Endothelial cell of umbilical vein (primary cell): ENCODE results near the gene SIRT2.

ENCODE experiments used
- EZH2 ChIP-seq: IDR thresholded peaks from 2 replicates; pipeline ENCODE4 v1.6.1; 2012; ENCODE audit warnings: borderline replicate concordance, low read depth, mild to moderate bottlenecking, moderate library complexity, low read length, inconsistent platforms; ENCODE audit not compliant: severe bottlenecking
- FOS ChIP-seq: IDR thresholded peaks from 2 replicates; pipeline ENCODE4 v1.6.1; 2011; ENCODE audit warnings: mild to moderate bottlenecking, low read length, moderate library complexity, borderline replicate concordance; ENCODE audit not compliant: insufficient read depth
- JUN ChIP-seq: IDR thresholded peaks from 2 replicates; pipeline ENCODE4 v1.6.1; 2011; ENCODE audit warnings: borderline replicate concordance, low read depth; ENCODE audit not compliant: insufficient read length, insufficient read depth
- MYC ChIP-seq: IDR thresholded peaks from one replicate; pipeline ENCODE4 v1.6.1; 2011; ENCODE audit warnings: mild to moderate bottlenecking, low read depth, low read length
- POLR2A ChIP-seq: IDR thresholded peaks from 2 replicates; pipeline ENCODE4 v1.6.1; 2012; ENCODE audit warnings: low read depth, mild to moderate bottlenecking, control low read depth, low read length
- POLR2AphosphoS5 ChIP-seq: IDR thresholded peaks from 2 replicates; pipeline ENCODE4 v1.6.1; 2012; ENCODE audit warnings: low read depth, mild to moderate bottlenecking, control low read depth, low read length, moderate library complexity; ENCODE audit not compliant: insufficient read depth
- TF ChIP-seq, protein P1 (sequence below), 2 donors: IDR thresholded peaks; 1 replicate in 1 of 2; 2 replicates in 1 of 2; pipeline ENCODE4 v1.5.1; 2011; ENCODE audit warnings: low read length in 2 of 2, mild to moderate bottlenecking in 2 of 2, moderate library complexity in 2 of 2, control low read depth in 1 of 2, inconsistent platforms in 1 of 2, low read depth in 1 of 2; ENCODE audit not compliant: insufficient read depth in 1 of 2; ENCODE audit errors: extremely low read depth in 1 of 2
- TF ChIP-seq, protein P2 (sequence below): IDR thresholded peaks from 2 replicates; pipeline ENCODE4 v1.6.1; 2011; ENCODE audit not compliant: insufficient read depth, insufficient read length

DNA sequence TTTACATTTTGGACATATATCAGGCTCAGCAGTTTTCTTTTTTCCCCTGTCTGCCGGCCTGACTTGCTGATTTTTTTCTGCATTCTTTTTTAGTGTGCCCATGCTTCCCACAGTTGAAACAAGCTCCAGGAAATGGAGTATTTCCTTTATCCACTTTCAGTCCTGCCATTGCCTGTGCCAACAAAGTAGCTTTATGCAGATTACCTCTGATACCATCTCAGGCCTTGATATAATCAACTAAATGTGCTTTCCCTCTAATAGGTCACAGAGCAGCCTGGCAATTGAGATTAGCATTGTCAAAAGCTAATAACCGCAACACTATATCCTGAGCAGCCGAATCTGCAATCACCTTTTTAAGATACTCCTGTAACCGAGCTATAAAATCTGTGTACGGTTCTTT lies 40.5 kb upstream of the SIRT2 start:
- TF ChIP-seq, protein P1, sequence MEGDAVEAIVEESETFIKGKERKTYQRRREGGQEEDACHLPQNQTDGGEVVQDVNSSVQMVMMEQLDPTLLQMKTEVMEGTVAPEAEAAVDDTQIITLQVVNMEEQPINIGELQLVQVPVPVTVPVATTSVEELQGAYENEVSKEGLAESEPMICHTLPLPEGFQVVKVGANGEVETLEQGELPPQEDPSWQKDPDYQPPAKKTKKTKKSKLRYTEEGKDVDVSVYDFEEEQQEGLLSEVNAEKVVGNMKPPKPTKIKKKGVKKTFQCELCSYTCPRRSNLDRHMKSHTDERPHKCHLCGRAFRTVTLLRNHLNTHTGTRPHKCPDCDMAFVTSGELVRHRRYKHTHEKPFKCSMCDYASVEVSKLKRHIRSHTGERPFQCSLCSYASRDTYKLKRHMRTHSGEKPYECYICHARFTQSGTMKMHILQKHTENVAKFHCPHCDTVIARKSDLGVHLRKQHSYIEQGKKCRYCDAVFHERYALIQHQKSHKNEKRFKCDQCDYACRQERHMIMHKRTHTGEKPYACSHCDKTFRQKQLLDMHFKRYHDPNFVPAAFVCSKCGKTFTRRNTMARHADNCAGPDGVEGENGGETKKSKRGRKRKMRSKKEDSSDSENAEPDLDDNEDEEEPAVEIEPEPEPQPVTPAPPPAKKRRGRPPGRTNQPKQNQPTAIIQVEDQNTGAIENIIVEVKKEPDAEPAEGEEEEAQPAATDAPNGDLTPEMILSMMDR (IDR thresholded peaks at IDR 0.05; ENCODE audit: extremely low read depth in 1 of 2, insufficient read depth in 1 of 2, low read depth in 1 of 2, low read length in 2 of 2) = no peak
- no peak for TF ChIP-seq EZH2
- TF ChIP-seq POLR2A = no peak
- no peak for TF ChIP-seq MYC
- TF ChIP-seq, protein P2, sequence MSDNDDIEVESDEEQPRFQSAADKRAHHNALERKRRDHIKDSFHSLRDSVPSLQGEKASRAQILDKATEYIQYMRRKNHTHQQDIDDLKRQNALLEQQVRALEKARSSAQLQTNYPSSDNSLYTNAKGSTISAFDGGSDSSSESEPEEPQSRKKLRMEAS = no peak
- TF ChIP-seq JUN = no peak
- no peak for TF ChIP-seq FOS
- TF ChIP-seq POLR2AphosphoS5 = no peak
